MM.1S (cell line): ENCODE results near the gene PINLYP.

Experiments used
- DNase-seq: peaks from one replicate; pipeline ENCODE4 v3.0.0-alpha.2; 2015
- H2AFZ ChIP-seq: fragments of 300-600 bp; sonication (generic); 2 replicates; pipeline ENCODE4 v1.6.0; 2016; ENCODE audit warnings: antibody characterized with exemption, low read length
- H3F3A ChIP-seq: fragments of 300-600 bp; sonication (generic); 2 replicates; pipeline ENCODE4 v1.6.1; 2016; ENCODE audit warnings: mild to moderate bottlenecking, antibody characterized with exemption, low read length, moderate library complexity, mixed read lengths; ENCODE audit not compliant: insufficient read depth
- H3K27ac ChIP-seq: fragments of 300-600 bp; sonication (generic); 2 replicates; pipeline ENCODE4 v1.5.1; 2016; ENCODE audit warnings: mild to moderate bottlenecking, low read length
- H3K27me3 ChIP-seq: fragments of 300-600 bp; sonication (generic); replicated peaks from 2 replicates; pipeline ENCODE4 v1.6.0; 2016; ENCODE audit warnings: low read length; ENCODE audit not compliant: insufficient read depth
- H3K36me3 ChIP-seq: fragments of 300-600 bp; sonication (generic); replicated peaks from 2 replicates; pipeline ENCODE4 v1.6.1; 2016; ENCODE audit warnings: mild to moderate bottlenecking, low read length, mixed read lengths; ENCODE audit not compliant: insufficient read depth
- H3K4me1 ChIP-seq: fragments of 300-600 bp; sonication (generic); 2 replicates; pipeline ENCODE4 v1.6.1; 2016; ENCODE audit warnings: low read length, mixed read lengths
- H3K4me2 ChIP-seq: fragments of 300-600 bp; sonication (generic); 2 replicates; pipeline ENCODE4 v1.6.0; 2016; ENCODE audit warnings: low read depth, low read length
- H3K4me3 ChIP-seq: fragments of 300-600 bp; sonication (generic); 2 replicates; pipeline ENCODE4 v1.5.1; 2016; ENCODE audit warnings: low read length, mixed read lengths
- H3K79me2 ChIP-seq: fragments of 300-600 bp; sonication (generic); 2 replicates; pipeline ENCODE4 v1.6.1; 2016; ENCODE audit warnings: mixed run types, low read length, mixed read lengths
- H3K9ac ChIP-seq: fragments of 300-600 bp; sonication (generic); 2 replicates; pipeline ENCODE4 v1.6.1; 2016; ENCODE audit warnings: low read length, mixed read lengths
- H3K9me2 ChIP-seq: fragments of 300-600 bp; sonication (generic); replicated peaks from 2 replicates; pipeline ENCODE4 v1.6.1; 2016; ENCODE audit warnings: mild to moderate bottlenecking, low read length, mixed read lengths; ENCODE audit not compliant: insufficient read depth
- H3K9me3 ChIP-seq: fragments of 300-600 bp; sonication (generic); replicated peaks from 2 replicates; pipeline ENCODE4 v1.6.1; 2016; ENCODE audit warnings: mild to moderate bottlenecking, low read length, mixed read lengths; ENCODE audit not compliant: insufficient read depth
- H4K20me1 ChIP-seq: fragments of 300-600 bp; sonication (generic); 2 replicates; pipeline ENCODE4 v1.6.1; 2016; ENCODE audit warnings: mild to moderate bottlenecking, low read length, moderate library complexity, mixed read lengths; ENCODE audit not compliant: insufficient read depth
- EZH2 ChIP-seq: fragments of 300-600 bp; sonication (generic); optimal IDR thresholded peaks from 2 replicates; pipeline ENCODE3; 2017; ENCODE audit warnings: low read depth, mild to moderate bottlenecking, antibody characterized with exemption, low read length, mixed read lengths
- EZH2phosphoT487 ChIP-seq: fragments of 300-600 bp; sonication (generic); IDR thresholded peaks from 2 replicates; pipeline ENCODE4 v1.6.1; 2018; ENCODE audit warnings: antibody characterized with exemption, low read length
- TF ChIP-seq, protein P1 (sequence below): fragments of 300-600 bp; sonication (generic); IDR thresholded peaks from 2 replicates; pipeline ENCODE4 v1.5.1; 2016; ENCODE audit warnings: antibody characterized with exemption, low read length, mixed read lengths

Gene PINLYP

DNA sequence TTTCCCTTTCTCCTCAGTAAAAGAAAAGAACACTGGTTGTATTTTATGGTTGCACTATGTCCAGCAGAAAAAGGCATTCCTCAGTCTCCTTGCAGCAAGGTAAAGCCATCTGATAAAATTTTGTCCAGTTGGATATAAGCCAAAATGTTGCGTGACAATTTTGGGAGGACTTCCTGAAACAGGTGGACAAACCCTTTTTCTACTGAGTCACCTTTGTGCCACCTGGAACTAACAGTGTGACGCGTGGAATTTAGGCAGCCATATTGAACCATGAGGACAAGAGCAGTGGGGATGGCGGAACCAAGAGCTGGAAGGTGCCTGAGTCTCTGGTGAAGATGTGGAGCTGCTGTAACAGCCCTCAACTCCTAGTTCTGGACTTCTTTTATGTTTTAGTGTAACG, 55.9 kb downstream of the PINLYP start:
- no peak overlapping the region for H3K4me3 ChIP-seq
- H3K9me2 ChIP-seq = no peaks in the 10 kb centered on the region
- H4K20me1 ChIP-seq = no peaks in the 10 kb centered on the region
- H3K4me2 ChIP-seq = no peak overlapping the region
- H3K27ac ChIP-seq = no peak overlapping the region
- no peaks in the 10 kb centered on the region for H3F3A ChIP-seq
- DNase-seq = no peak
- no peaks in the 10 kb centered on the region for H3K36me3 ChIP-seq
- no peaks in the 10 kb centered on the region for H3K79me2 ChIP-seq
- no peak overlapping the region for H3K9ac ChIP-seq
- H2AFZ ChIP-seq = no peak overlapping the region
- no peaks in the 10 kb centered on the region for H3K4me1 ChIP-seq
- H3K9me3 ChIP-seq = no peaks in the 10 kb centered on the region
- TF ChIP-seq EZH2 (no peak), EZH2phosphoT487 (no peak)
- TF ChIP-seq, protein P1, sequence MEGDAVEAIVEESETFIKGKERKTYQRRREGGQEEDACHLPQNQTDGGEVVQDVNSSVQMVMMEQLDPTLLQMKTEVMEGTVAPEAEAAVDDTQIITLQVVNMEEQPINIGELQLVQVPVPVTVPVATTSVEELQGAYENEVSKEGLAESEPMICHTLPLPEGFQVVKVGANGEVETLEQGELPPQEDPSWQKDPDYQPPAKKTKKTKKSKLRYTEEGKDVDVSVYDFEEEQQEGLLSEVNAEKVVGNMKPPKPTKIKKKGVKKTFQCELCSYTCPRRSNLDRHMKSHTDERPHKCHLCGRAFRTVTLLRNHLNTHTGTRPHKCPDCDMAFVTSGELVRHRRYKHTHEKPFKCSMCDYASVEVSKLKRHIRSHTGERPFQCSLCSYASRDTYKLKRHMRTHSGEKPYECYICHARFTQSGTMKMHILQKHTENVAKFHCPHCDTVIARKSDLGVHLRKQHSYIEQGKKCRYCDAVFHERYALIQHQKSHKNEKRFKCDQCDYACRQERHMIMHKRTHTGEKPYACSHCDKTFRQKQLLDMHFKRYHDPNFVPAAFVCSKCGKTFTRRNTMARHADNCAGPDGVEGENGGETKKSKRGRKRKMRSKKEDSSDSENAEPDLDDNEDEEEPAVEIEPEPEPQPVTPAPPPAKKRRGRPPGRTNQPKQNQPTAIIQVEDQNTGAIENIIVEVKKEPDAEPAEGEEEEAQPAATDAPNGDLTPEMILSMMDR = no peak
- H3K27me3 ChIP-seq = peaks cover 37% of the 10 kb centered on the region
